ENCODE results near the gene H2BK1.

GRCh38 chr7:151246102-151246850, 36.0 kb upstream of the H2BK1 start:
- no peak for TF ChIP-seq SIN3A (IDR thresholded peaks at IDR 0.05; ENCODE audit: borderline replicate concordance, insufficient read depth, low read depth, low read length)
- TF ChIP-seq CTCF (IDR thresholded peaks at IDR 0.05): no peak

All from Panc1 (cell line).